ENCODE results near the gene SYCP3.

The SYCP3 gene

GRCh38 chr12:101738920-101739665 is at the start of gene SYCP3:
SYCP3 (minus strand) TSS chr12:101739462; CDS start chr12:101737935, 1,527 bp downstream.
- no peak for DNase-seq (ENCODE audit: low read depth)
- no peak within 1 kb of the TSS for H3K4me3 ChIP-seq (ENCODE audit: low read length)
- no peak for TF ChIP-seq CTCF (conservative IDR thresholded peaks at IDR 0.05; ENCODE audit: low read length)

- H3K4me3 ChIP-seq (ENCODE audit: low read length): no peak overlapping the region
- no peak for TF ChIP-seq CTCF (conservative IDR thresholded peaks at IDR 0.05; ENCODE audit: low read length)
- no peak for DNase-seq (ENCODE audit: low read depth)
These were observed 46.4 kb upstream of the SYCP3 start for GRCh38 chr12:101785671-101786070.

GRCh38 chr12:101784376-101784775 is 45.1 kb upstream of the SYCP3 start:
- no peak for DNase-seq (ENCODE audit: low read depth)
- H3K4me3 ChIP-seq (ENCODE audit: low read length): no peak overlapping the region
- no peak for TF ChIP-seq CTCF (conservative IDR thresholded peaks at IDR 0.05; ENCODE audit: low read length)

- no peak for TF ChIP-seq CTCF (conservative IDR thresholded peaks at IDR 0.05; ENCODE audit: low read length)
- H3K4me3 ChIP-seq (ENCODE audit: low read length): no peak overlapping the region
- DNase-seq (ENCODE audit: low read depth): no peak
These were observed 44.6 kb upstream of the SYCP3 start for GRCh38 chr12:101783838-101784237.

GRCh38 chr12:101783150-101783549 is 43.9 kb upstream of the SYCP3 start:
- no peak overlapping the region for H3K4me3 ChIP-seq (ENCODE audit: low read length)
- no peak for TF ChIP-seq CTCF (conservative IDR thresholded peaks at IDR 0.05; ENCODE audit: low read length)
- peak; percentile 38 for DNase-seq (ENCODE audit: low read depth)

- TF ChIP-seq CTCF (conservative IDR thresholded peaks at IDR 0.05; ENCODE audit: low read length): no peak
- DNase-seq (ENCODE audit: low read depth): peak; percentile 46
- H3K4me3 ChIP-seq (ENCODE audit: low read length): no peak overlapping the region
These were observed 43.0 kb upstream of the SYCP3 start for GRCh38 chr12:101782273-101782731.

GRCh38 chr12:101781834-101782233 is 42.6 kb upstream of the SYCP3 start:
- no peak for TF ChIP-seq CTCF (conservative IDR thresholded peaks at IDR 0.05; ENCODE audit: low read length)
- H3K4me3 ChIP-seq (ENCODE audit: low read length): no peak overlapping the region
- no peak for DNase-seq (ENCODE audit: low read depth)

Measured in AG10803 (cell line).